Mucosa of rectum (tissue), 2 donors: Measurements from ENCODE around the gene ILF3.

Source experiments
- H3K27ac ChIP-seq, 2 donors: one replicate each; pipeline ENCODE4 v1.7.0; 2013; ENCODE audit warnings: inconsistent platforms in 2 of 2, low read depth in 2 of 2, low read length in 2 of 2
- H3K27me3 ChIP-seq, 2 donors: one replicate each; pipeline ENCODE4 v1.7.0; 2013; ENCODE audit warnings: low read length in 2 of 2; ENCODE audit not compliant: control insufficient read depth in 2 of 2, insufficient read depth in 2 of 2
- H3K36me3 ChIP-seq, 2 donors: one replicate each; pipeline ENCODE4 v1.7.0; 2013; ENCODE audit warnings: low read length in 2 of 2; ENCODE audit not compliant: control insufficient read depth in 2 of 2, insufficient read depth in 2 of 2
- H3K4me1 ChIP-seq, 2 donors: one replicate each; pipeline ENCODE4 v1.7.0; 2013; ENCODE audit warnings: low read length in 2 of 2, mild to moderate bottlenecking in 1 of 2; ENCODE audit not compliant: control insufficient read depth in 2 of 2, insufficient read depth in 2 of 2
- H3K4me3 ChIP-seq, 2 donors: one replicate each; pipeline ENCODE4 v1.7.0; 2013; ENCODE audit warnings: low read length in 2 of 2
- H3K9ac ChIP-seq, 2 donors: one replicate each; pipeline ENCODE4 v1.7.0; 2013; ENCODE audit warnings: low read length in 2 of 2, low read depth in 1 of 2, mild to moderate bottlenecking in 1 of 2
- H3K9me3 ChIP-seq, 2 donors: one replicate each; pipeline ENCODE4 v1.7.0; 2013; ENCODE audit warnings: low read length in 2 of 2; ENCODE audit not compliant: control insufficient read depth in 2 of 2
- donor health status: healthy.
- donor health status: Normal muscosa, but diverticular disease.

Gene ILF3

DNA sequence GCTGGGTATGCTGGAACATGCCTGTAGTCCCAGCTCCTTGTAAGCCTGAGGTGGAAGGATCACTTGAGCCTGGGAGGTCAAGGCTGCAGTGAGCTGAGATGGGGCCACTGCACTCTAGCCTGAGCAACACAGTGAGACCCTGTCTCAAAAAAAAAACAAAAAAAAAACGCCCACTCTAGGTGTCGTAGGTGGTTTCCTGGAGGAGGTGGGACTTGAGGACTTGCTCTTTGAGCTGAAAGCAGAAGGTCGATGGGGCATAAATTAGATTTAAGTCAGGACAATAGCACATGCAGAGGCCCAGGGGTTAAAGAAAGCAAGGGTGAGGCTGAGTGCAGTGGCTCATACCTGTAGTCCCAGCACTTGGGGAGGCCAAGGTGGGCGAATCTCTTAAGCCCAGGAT is 12.9 kb upstream of the ILF3 start:
- H3K27me3 ChIP-seq: no peaks in the 10 kb centered on the region
- peaks cover 35 to 49% of the 10 kb centered on the region in 2 donors for H3K36me3 ChIP-seq
- H3K9ac ChIP-seq: no peak overlapping the region
- no peaks in the 10 kb centered on the region for H3K9me3 ChIP-seq
- no peak overlapping the region for H3K4me3 ChIP-seq
- peaks cover 0 to 5% of the 10 kb centered on the region in 2 donors for H3K4me1 ChIP-seq
- H3K27ac ChIP-seq: no peak overlapping the region

DNA sequence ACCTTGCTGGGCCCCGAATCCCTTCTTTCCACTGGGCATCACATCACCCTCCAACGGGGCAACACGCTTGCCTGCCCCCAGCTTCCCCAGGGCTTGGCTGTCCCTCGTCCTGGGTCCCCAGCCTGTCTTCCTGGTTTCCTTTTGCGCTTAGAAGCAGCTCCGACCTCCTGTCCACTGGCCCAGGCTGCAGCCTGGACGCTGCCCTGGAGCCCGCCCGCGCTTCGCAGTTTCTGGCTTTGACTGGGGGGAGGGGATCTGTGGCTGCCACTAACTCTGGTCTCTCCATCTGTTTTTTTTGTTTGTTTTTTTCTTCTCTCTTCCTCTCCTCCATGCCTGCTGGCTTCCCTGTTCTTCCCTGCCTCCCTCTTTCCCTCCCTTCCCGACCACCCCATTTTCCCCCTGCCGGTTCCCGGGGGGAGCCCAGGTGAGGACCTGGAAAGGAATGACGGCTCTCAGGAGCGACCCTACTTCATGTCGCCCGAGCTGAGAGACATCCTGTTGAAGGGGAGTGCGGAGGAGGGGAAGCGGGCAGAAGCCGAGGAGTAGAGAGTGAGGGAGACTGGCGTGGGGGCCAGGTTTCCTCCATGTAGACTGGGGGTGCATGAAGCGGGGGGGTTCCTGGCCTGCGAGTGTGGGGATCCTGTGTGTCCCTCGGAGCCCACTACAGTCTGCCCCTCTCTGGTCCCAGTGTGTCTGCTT is 11.5 kb upstream of the ILF3 start:
- Histone ChIP-seq H3K27ac (no peak overlapping the region), H3K4me1 (peaks cover 0 to 5% of the 10 kb centered on the region in 2 donors), H3K36me3 (peaks cover 26 to 37% of the 10 kb centered on the region in 2 donors)

GRCh38 chr19:10643172-10643967 is 10.8 kb upstream of the ILF3 start:
- peaks cover 0 to 5% of the 10 kb centered on the region in 2 donors for H3K4me1 ChIP-seq
- no peak overlapping the region for H3K4me3 ChIP-seq
- H3K27me3 ChIP-seq: no peaks in the 10 kb centered on the region
- H3K9ac ChIP-seq: no peak overlapping the region
- no peak overlapping the region for H3K27ac ChIP-seq
- H3K36me3 ChIP-seq: peaks cover 21 to 29% of the 10 kb centered on the region in 2 donors
- no peaks in the 10 kb centered on the region for H3K9me3 ChIP-seq

More for the DNA sequence above, 11.5 kb upstream of the ILF3 start:
- H3K9me3 ChIP-seq: no peaks in the 10 kb centered on the region
- no peak overlapping the region for H3K4me3 ChIP-seq
- no peaks in the 10 kb centered on the region for H3K27me3 ChIP-seq
- no peak overlapping the region for H3K9ac ChIP-seq

- Histone ChIP-seq H3K4me1 (peaks cover 0 to 5% of the 10 kb centered on the region in 2 donors), H3K27me3 (no peaks in the 10 kb centered on the region), H3K36me3 (peaks cover 21 to 29% of the 10 kb centered on the region in 2 donors), H3K27ac (no peak overlapping the region), H3K9me3 (no peaks in the 10 kb centered on the region), H3K4me3 (no peak overlapping the region), H3K9ac (no peak overlapping the region)
Measured at GRCh38 chr19:10643968-10644259, 10.2 kb upstream of the ILF3 start.

GRCh38 chr19:10644260-10645007 is 9.7 kb upstream of the ILF3 start:
- Histone ChIP-seq H3K27me3 (no peaks in the 10 kb centered on the region), H3K9ac (peak overlapping the region in 1 of 2 donors; percentile 24), H3K4me1 (peaks cover 0 to 5% of the 10 kb centered on the region in 2 donors), H3K36me3 (peaks cover 21 to 25% of the 10 kb centered on the region in 2 donors), H3K4me3 (no peak overlapping the region), H3K9me3 (no peaks in the 10 kb centered on the region), H3K27ac (no peak overlapping the region)

DNA sequence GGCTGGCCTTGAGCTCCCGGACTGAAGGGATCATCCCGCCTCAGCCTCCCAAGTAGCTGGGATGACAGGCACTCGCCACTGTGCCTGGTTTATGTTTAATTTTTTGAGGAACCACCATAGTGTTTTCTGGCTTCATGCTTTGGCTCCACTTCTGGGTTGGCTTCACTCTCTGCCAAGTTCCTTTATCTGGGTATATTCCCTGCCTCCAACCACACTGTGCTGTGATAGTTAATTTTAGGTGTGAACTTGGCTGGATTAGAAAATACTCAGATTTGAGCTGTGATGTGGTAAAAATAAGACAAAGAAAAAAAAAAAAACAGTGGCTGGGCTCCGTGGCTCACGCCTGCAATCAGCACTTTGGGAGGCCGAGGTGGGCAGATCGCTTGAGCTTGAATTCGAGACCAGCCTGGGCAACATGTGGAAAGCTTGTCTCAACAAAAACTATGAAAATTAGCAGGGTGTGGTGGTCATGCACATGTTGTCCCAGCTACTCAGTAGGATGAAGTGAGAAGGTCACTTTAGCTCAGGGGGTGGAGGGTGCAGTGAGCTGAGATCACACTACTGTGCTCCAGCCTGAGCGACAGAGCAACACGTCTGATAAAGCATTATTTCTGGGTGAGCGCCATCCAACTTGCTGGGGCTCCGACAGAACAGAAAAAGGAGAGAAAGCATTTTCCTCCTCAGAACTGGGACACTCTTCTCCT is 7.5 kb upstream of the ILF3 start:
- no peak overlapping the region for H3K4me3 ChIP-seq
- no peak overlapping the region for H3K27ac ChIP-seq
- H3K4me1 ChIP-seq: peaks cover 0 to 5% of the 10 kb centered on the region in 2 donors
- H3K36me3 ChIP-seq: peaks cover 12 to 15% of the 10 kb centered on the region in 2 donors
- H3K9me3 ChIP-seq: no peaks in the 10 kb centered on the region
- H3K9ac ChIP-seq: no peak overlapping the region
- no peaks in the 10 kb centered on the region for H3K27me3 ChIP-seq

- H3K9me3 ChIP-seq: no peaks in the 10 kb centered on the region
- H3K4me1 ChIP-seq: peaks cover 2 to 13% of the 10 kb centered on the region in 2 donors
- H3K27me3 ChIP-seq: no peaks in the 10 kb centered on the region
- no peak overlapping the region for H3K4me3 ChIP-seq
- H3K9ac ChIP-seq: no peak overlapping the region
- H3K36me3 ChIP-seq: peaks cover 2 to 3% of the 10 kb centered on the region in 2 donors
- no peak overlapping the region for H3K27ac ChIP-seq
Measured at GRCh38 chr19:10648360-10648759, 5.8 kb upstream of the ILF3 start.

DNA sequence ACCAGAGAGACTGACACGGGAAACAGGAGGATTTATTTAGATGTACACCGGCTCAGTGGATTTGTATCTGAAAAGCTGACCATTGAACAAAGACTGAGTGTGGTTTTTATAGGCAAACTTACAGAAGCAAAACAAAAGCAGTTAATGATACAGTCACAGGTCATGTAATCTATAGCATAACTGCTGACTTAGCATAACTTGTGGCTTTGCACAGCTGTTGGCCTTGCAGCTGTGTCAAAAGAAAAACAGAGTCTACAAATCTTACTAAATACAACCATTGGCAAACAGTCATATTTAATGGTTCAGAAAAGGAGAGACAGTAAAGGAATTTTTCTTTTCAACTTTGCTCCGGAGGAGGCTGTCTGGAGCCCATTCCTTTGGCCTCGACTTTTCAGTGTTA is 2.3 kb upstream of the ILF3 start:
- Histone ChIP-seq H3K27me3 (no peaks in the 10 kb centered on the region), H3K4me1 (peaks cover 18 to 25% of the 10 kb centered on the region in 2 donors), H3K36me3 (no peaks in the 10 kb centered on the region), H3K4me3 (no peak overlapping the region), H3K27ac (no peak overlapping the region), H3K9me3 (no peaks in the 10 kb centered on the region), H3K9ac (no peak overlapping the region)

DNA sequence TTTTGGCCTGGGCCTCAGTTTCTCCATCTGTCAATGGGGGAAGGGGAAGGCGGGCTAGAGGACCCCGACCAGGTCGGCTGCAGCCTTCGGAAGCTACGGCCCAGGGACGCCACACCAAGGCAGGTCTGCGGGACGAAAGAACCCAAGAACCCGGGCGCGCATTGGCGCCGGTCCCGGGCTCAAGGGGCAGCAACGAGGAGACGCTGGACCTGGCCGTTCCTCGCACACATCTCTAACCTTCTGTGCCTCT is 739 bp upstream of the ILF3 start:
- H3K4me3 ChIP-seq: peak overlapping the region; percentile 78 to 98

More for the DNA sequence above, 739 bp upstream of the ILF3 start:
- Histone ChIP-seq H3K9me3 (no peaks in the 10 kb centered on the region), H3K27ac (peak overlapping the region; percentile 96 to 100), H3K27me3 (no peaks in the 10 kb centered on the region), H3K9ac (peak overlapping the region; percentile 92 to 100), H3K4me1 (peaks cover 18 to 26% of the 10 kb centered on the region in 2 donors), H3K36me3 (peaks cover 0 to 3% of the 10 kb centered on the region in 2 donors)
